Ascending aorta (tissue), 2 donors: ENCODE measurements around the gene LAGE3. TPM values are rescaled to one million over a fixed set of nuclear protein-coding genes. Genes with fewer than 3 reads are reported as not detected.
"Not testable (repeated sequence)": the region's sequence is repeated elsewhere in the genome, so short reads cannot be mapped to it uniquely, and the experiment has no call there.

Experiments
- DNase-seq, 2 donors: peaks; one replicate each; pipeline ENCODE4 v3.0.0-alpha.2; 2019; ENCODE audit warnings: low spot score in 2 of 2
- H3K27ac ChIP-seq, 2 donors: fragments of 200-600 bp; sonication (generic); one replicate each; pipeline ENCODE4 v1.5.1; 2016 to 2017; ENCODE audit warnings: mild to moderate bottlenecking in 1 of 2
- H3K27me3 ChIP-seq: fragments of 200-600 bp; sonication (generic); one replicate; pipeline ENCODE4 v1.5.1; 2017
- H3K36me3 ChIP-seq, 2 donors: fragments of 200-600 bp; sonication (generic); one replicate each; pipeline ENCODE4 v1.5.1; 2016
- H3K4me1 ChIP-seq, 2 donors: fragments of 200-600 bp; sonication (generic); one replicate each; pipeline ENCODE4 v1.5.1; 2016 to 2017; ENCODE audit warnings: mild to moderate bottlenecking in 1 of 2
- H3K4me3 ChIP-seq, 2 donors: fragments of 200-600 bp; sonication (generic); one replicate each; pipeline ENCODE4 v1.5.1; 2016 to 2017; ENCODE audit warnings: mild to moderate bottlenecking in 1 of 2
- H3K9me3 ChIP-seq, 2 donors: fragments of 200-600 bp; sonication (generic); one replicate each; pipeline ENCODE4 v1.5.1; 2016
- CTCF ChIP-seq, 3 experiments: fragments of 200-600 bp in 2 of 3; fragments of 450-650 bp in 1 of 3; sonication (generic) in 2 of 3; IDR thresholded peaks; one replicate each; pipeline ENCODE4 v1.5.1; 2016 to 2019; ENCODE audit warnings: antibody characterized with exemption in 3 of 3, mild to moderate bottlenecking in 1 of 3, moderate library complexity in 1 of 3
- intact Hi-C: fragments of 100-400 bp; cut with DNase I; formaldehyde crosslinking; loops from one replicate; pipeline ENCODE4 v1.15.1; 2023
- total RNA-seq: library from RNA; depleted of rRNA; stranded (reverse); fragments of >200 nt; gene quantifications from one replicate; pipeline ENCODE4 v1.1.0, GENCODE V29; 2016

LAGE3 gene
- total RNA-seq, 1 donor from 2014 or later = 52.0 TPM

DNA sequence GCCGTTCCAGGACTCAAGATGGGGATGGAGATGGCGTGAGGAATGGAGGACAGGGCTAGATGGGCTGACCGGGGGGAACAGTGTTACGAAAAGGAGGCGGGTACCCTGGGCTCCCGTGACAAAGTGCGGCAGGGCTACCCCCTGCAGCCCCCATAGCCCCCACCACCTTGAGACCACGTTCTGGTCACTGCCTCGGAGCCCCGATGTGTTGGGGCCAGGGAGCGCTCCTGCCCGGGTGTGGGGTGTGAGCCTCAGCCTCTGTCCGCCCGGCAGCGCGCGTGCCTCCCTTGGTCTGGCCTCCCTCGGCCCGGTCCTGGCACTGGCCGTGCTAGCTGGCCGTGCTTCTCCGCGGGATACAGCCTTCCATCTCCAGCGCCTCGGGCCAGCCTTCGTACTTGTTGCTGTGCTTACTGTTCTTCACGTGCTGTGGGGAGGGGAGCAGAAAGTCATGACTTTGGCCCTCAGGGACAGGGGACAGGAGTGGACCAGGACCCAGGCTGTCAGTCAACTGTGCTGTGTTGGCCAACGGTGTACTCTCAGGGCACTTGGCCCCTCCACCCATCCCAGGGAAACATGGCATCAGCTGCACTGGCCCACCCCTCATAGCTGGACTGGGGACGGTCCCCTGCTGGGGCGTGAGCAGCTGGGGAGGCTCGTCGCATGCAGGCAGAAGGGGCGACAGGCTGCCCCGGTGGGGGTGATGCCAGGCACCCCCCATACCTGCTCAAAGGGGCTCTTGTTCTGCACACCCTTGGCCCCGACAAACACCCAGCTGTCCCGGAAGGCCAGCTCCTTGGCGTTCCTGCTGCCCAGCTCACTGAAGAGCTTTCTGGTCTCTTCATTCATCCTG lies 27.6 kb upstream of the LAGE3 start:
- no peaks in the 10 kb centered on the region for H3K4me1 ChIP-seq
- H3K4me3 ChIP-seq = no peak overlapping the region
- H3K27ac ChIP-seq = no peak overlapping the region
- intact Hi-C loops = no loop called here
- H3K36me3 ChIP-seq = peaks cover 0 to 34% of the 10 kb centered on the region in 2 donors
- DNase-seq = no peak
- no peaks in the 10 kb centered on the region for H3K9me3 ChIP-seq
- TF ChIP-seq CTCF (IDR thresholded peaks at IDR 0.05) = no peak
- H3K27me3 ChIP-seq = no peaks in the 10 kb centered on the region

DNA sequence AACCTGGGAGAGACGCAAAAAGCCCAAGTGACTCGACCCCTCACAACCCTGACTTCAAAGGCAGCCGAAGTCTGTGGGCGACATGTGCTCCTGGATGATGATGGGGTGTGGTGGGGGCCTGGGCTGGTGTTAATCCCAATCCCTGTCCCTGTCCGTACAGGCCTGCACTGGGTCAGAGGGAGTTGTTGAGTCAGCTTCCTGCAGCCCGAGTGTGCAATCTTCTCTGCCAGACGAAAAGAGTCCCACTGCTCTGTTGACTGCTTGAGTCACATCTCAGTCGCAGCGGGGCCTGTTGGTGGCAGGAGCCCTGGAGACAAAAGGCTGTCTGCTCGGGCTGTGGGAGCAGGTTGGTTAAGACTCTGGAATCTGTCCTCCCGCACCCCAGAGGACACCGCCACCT lies 26.7 kb upstream of the LAGE3 start:
- peaks cover 0 to 34% of the 10 kb centered on the region in 2 donors for H3K36me3 ChIP-seq
- no peak for TF ChIP-seq CTCF (IDR thresholded peaks at IDR 0.05)
- no peak for DNase-seq
- no peak overlapping the region for H3K27ac ChIP-seq
- H3K4me1 ChIP-seq = no peaks in the 10 kb centered on the region
- intact Hi-C loops = no loop called here
- H3K9me3 ChIP-seq = no peaks in the 10 kb centered on the region
- H3K4me3 ChIP-seq = no peak overlapping the region
- H3K27me3 ChIP-seq = no peaks in the 10 kb centered on the region

DNA sequence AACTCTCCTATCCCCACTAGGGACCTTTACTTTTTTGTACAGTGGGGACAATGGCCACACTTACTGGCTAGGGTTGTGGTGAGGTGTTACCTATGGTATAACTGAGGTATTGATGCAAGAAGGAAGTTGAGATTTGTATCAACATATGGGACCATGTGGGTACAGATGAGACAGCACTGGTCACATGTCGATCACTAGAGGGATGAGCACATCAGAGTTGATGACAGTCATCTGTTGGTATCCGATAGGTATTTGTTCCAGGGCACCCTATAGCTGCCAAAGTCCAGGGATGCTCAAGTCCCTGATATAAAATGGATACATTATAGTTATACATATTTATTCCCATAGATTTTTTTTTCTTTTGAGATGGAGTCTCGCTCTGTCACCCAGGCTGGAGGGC lies 23.9 kb upstream of the LAGE3 start:
- no peak for DNase-seq
- TF ChIP-seq CTCF (IDR thresholded peaks at IDR 0.05) = no peak
- Histone ChIP-seq H3K27me3 (no peaks in the 10 kb centered on the region), H3K9me3 (no peaks in the 10 kb centered on the region), H3K4me1 (no peaks in the 10 kb centered on the region), H3K4me3 (no peak overlapping the region), H3K27ac (no peak overlapping the region), H3K36me3 (peaks cover 0 to 24% of the 10 kb centered on the region in 2 donors)
- intact Hi-C loops = no loop called here

- TF ChIP-seq CTCF (IDR thresholded peaks at IDR 0.05) = no peak
- Histone ChIP-seq H3K9me3 (no peaks in the 10 kb centered on the region), H3K4me3 (no peak overlapping the region), H3K36me3 (peaks cover 0 to 16% of the 10 kb centered on the region in 2 donors), H3K27ac (no peak overlapping the region), H3K4me1 (no peaks in the 10 kb centered on the region), H3K27me3 (no peaks in the 10 kb centered on the region)
- DNase-seq = no peak
- intact Hi-C loops = no loop called here
Measured at GRCh38 chrX:154502098-154502497, 23.0 kb upstream of the LAGE3 start.

DNA sequence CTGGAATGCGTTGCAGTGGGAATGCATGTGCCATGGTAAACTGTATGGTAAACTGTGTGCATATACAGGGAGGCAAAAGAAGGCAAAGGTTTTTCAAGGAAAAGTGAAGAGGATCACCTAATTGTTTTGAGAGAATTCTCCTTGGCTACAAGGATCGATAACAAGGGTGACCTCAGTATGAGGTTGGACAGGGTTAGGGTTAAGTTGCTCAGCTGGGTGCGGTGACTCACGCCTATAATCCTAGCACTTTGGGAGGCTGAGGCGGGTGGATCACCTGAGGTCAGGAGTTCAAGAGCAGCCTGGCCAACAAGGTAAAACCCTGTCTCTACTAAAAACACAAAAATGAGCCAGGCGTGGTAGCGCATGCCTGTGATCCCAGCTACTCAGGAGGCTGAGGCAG lies 22.3 kb upstream of the LAGE3 start:
- H3K9me3 ChIP-seq, H3K4me1 ChIP-seq, intact Hi-C loops, DNase-seq, H3K27ac ChIP-seq, H3K36me3 ChIP-seq, H3K27me3 ChIP-seq, H3K4me3 ChIP-seq: not testable (repeated sequence)

- H3K4me1 ChIP-seq, H3K36me3 ChIP-seq, intact Hi-C loops, H3K9me3 ChIP-seq, H3K27me3 ChIP-seq, H3K27ac ChIP-seq, DNase-seq, H3K4me3 ChIP-seq: not testable (repeated sequence)
Measured at GRCh38 chrX:154496591-154497137, 17.6 kb upstream of the LAGE3 start.
